Suprapubic skin (tissue), 4 donors: ENCODE measurements around the gene ALPL.

Source experiments
- CTCF ChIP-seq, 2 donors: fragments of 200-600 bp in 1 of 2; fragments of 450-650 bp in 1 of 2; sonication (generic) in 1 of 2; IDR thresholded peaks; one replicate each; pipeline ENCODE4 v1.5.1; 2016 to 2019; ENCODE audit warnings: antibody characterized with exemption in 2 of 2, mild to moderate bottlenecking in 1 of 2, moderate library complexity in 1 of 2
- EP300 ChIP-seq: sonication (generic); formaldehyde crosslinking; IDR thresholded peaks from one replicate; pipeline ENCODE4 v1.6.1; 2017; ENCODE audit warnings: antibody characterized with exemption
- POLR2AphosphoS5 ChIP-seq, 3 donors: sonication (generic); formaldehyde crosslinking; IDR thresholded peaks; one replicate each; pipeline ENCODE4 v1.6.1; 2017; ENCODE audit warnings: antibody characterized with exemption in 3 of 3

GRCh38 chr1:21605012-21605715, 95.9 kb downstream of the ALPL start:
- TF ChIP-seq CTCF (IDR thresholded peaks at IDR 0.05) (no peak), POLR2AphosphoS5 (IDR thresholded peaks at IDR 0.05) (no peak), EP300 (no peak)
